Activated T-cell treated with anti-CD3 and anti-CD28 coated beads, Interleukin-2, amount 50 U/mL, for 24 hours (primary cell): Measurements from ENCODE around the gene MAMDC2.

Experiments
- DNase-seq: peaks from one replicate; pipeline ENCODE4 v3.0.0-alpha.2; 2020
- H3K27ac Mint-ChIP-seq: 2 replicates; pipeline ENCODE4 v1.8.0; 2020; ENCODE audit warnings: mild to moderate bottlenecking, mixed read lengths
- H3K27me3 Mint-ChIP-seq: 2 replicates; pipeline ENCODE4 v1.8.0; 2020; ENCODE audit warnings: mixed read lengths
- H3K36me3 Mint-ChIP-seq: 2 replicates; pipeline ENCODE4 v1.8.0; 2020; ENCODE audit warnings: low read depth, mixed read lengths
- H3K4me1 Mint-ChIP-seq: 2 replicates; pipeline ENCODE4 v1.8.0; 2020; ENCODE audit warnings: low read depth, mixed read lengths
- H3K4me3 Mint-ChIP-seq: 2 replicates; pipeline ENCODE4 v1.8.0; 2020; ENCODE audit warnings: mild to moderate bottlenecking, moderate library complexity, mixed read lengths
- H3K9me3 Mint-ChIP-seq: 2 replicates; pipeline ENCODE4 v1.8.0; 2020; ENCODE audit warnings: mixed read lengths

MAMDC2 gene

GRCh38 chr9:70066874-70067273 lies 23.2 kb downstream of the MAMDC2 start:
- peaks cover 37% of the 10 kb centered on the region for H3K27me3 Mint-ChIP-seq
- no peaks in the 10 kb centered on the region for H3K9me3 Mint-ChIP-seq
- no peak overlapping the region for H3K4me3 Mint-ChIP-seq
- H3K4me1 Mint-ChIP-seq: no peaks in the 10 kb centered on the region
- no peaks in the 10 kb centered on the region for H3K36me3 Mint-ChIP-seq
- H3K27ac Mint-ChIP-seq: no peak overlapping the region
- DNase-seq: no peak

- Mint-ChIP-seq H3K4me3 (no peak overlapping the region), H3K36me3 (no peaks in the 10 kb centered on the region), H3K27ac (no peak overlapping the region), H3K27me3 (peaks cover 19% of the 10 kb centered on the region), H3K9me3 (no peaks in the 10 kb centered on the region), H3K4me1 (no peaks in the 10 kb centered on the region)
- no peak for DNase-seq
Observed at GRCh38 chr9:70069704-70070103, 26.1 kb downstream of the MAMDC2 start.

GRCh38 chr9:70073193-70073592 lies 29.5 kb downstream of the MAMDC2 start:
- no peak for DNase-seq
- H3K9me3 Mint-ChIP-seq: no peaks in the 10 kb centered on the region
- no peak overlapping the region for H3K4me3 Mint-ChIP-seq
- no peak overlapping the region for H3K27ac Mint-ChIP-seq
- H3K36me3 Mint-ChIP-seq: no peaks in the 10 kb centered on the region
- H3K4me1 Mint-ChIP-seq: no peaks in the 10 kb centered on the region
- H3K27me3 Mint-ChIP-seq: peaks cover 4% of the 10 kb centered on the region

GRCh38 chr9:70073756-70074155 lies 30.1 kb downstream of the MAMDC2 start:
- no peak for DNase-seq
- Mint-ChIP-seq H3K36me3 (no peaks in the 10 kb centered on the region), H3K9me3 (no peaks in the 10 kb centered on the region), H3K4me3 (no peak overlapping the region), H3K27ac (no peak overlapping the region), H3K4me1 (no peaks in the 10 kb centered on the region), H3K27me3 (peaks cover 4% of the 10 kb centered on the region)

GRCh38 chr9:70076678-70077077 lies 33.0 kb downstream of the MAMDC2 start:
- no peak for DNase-seq
- Mint-ChIP-seq H3K27ac (no peak overlapping the region), H3K27me3 (peaks cover 10% of the 10 kb centered on the region), H3K4me1 (no peaks in the 10 kb centered on the region), H3K9me3 (no peaks in the 10 kb centered on the region), H3K4me3 (no peak overlapping the region), H3K36me3 (no peaks in the 10 kb centered on the region)

- no peak for DNase-seq
- H3K4me3 Mint-ChIP-seq: no peak overlapping the region
Observed at GRCh38 chr9:70079417-70080037, 35.9 kb downstream of the MAMDC2 start.

GRCh38 chr9:70080481-70081119 lies 37.0 kb downstream of the MAMDC2 start:
- no peak for DNase-seq
- H3K27me3 Mint-ChIP-seq: peaks cover 9% of the 10 kb centered on the region
- no peak overlapping the region for H3K27ac Mint-ChIP-seq
- no peaks in the 10 kb centered on the region for H3K4me1 Mint-ChIP-seq
- H3K9me3 Mint-ChIP-seq: no peaks in the 10 kb centered on the region
- no peak overlapping the region for H3K4me3 Mint-ChIP-seq
- H3K36me3 Mint-ChIP-seq: no peaks in the 10 kb centered on the region

More at GRCh38 chr9:70079417-70080037, 35.9 kb downstream of the MAMDC2 start:
- Mint-ChIP-seq H3K36me3 (no peaks in the 10 kb centered on the region), H3K27me3 (peaks cover 10% of the 10 kb centered on the region), H3K9me3 (no peaks in the 10 kb centered on the region), H3K27ac (no peak overlapping the region), H3K4me1 (no peaks in the 10 kb centered on the region)

- H3K27ac Mint-ChIP-seq: no peak overlapping the region
- no peaks in the 10 kb centered on the region for H3K36me3 Mint-ChIP-seq
- no peaks in the 10 kb centered on the region for H3K9me3 Mint-ChIP-seq
- no peaks in the 10 kb centered on the region for H3K4me1 Mint-ChIP-seq
- no peak for DNase-seq
- no peak overlapping the region for H3K4me3 Mint-ChIP-seq
- peaks cover 9% of the 10 kb centered on the region for H3K27me3 Mint-ChIP-seq
Observed at GRCh38 chr9:70081120-70081495, 37.5 kb downstream of the MAMDC2 start.

GRCh38 chr9:70083429-70083828 lies 39.8 kb downstream of the MAMDC2 start:
- Mint-ChIP-seq H3K36me3 (no peaks in the 10 kb centered on the region), H3K4me1 (no peaks in the 10 kb centered on the region), H3K9me3 (no peaks in the 10 kb centered on the region), H3K4me3 (no peak overlapping the region), H3K27me3 (peaks cover 16% of the 10 kb centered on the region), H3K27ac (no peak overlapping the region)
- DNase-seq: no peak

GRCh38 chr9:70085241-70085640 lies 41.6 kb downstream of the MAMDC2 start:
- Mint-ChIP-seq H3K4me3 (no peak overlapping the region), H3K36me3 (no peaks in the 10 kb centered on the region), H3K9me3 (no peaks in the 10 kb centered on the region), H3K27me3 (peaks cover 26% of the 10 kb centered on the region), H3K4me1 (no peaks in the 10 kb centered on the region), H3K27ac (no peak overlapping the region)
- no peak for DNase-seq

- no peaks in the 10 kb centered on the region for H3K36me3 Mint-ChIP-seq
- no peak overlapping the region for H3K4me3 Mint-ChIP-seq
- no peaks in the 10 kb centered on the region for H3K4me1 Mint-ChIP-seq
Observed at GRCh38 chr9:70091103-70091502, 47.5 kb downstream of the MAMDC2 start.

GRCh38 chr9:70091572-70091971 lies 47.9 kb downstream of the MAMDC2 start:
- Mint-ChIP-seq H3K4me3 (no peak overlapping the region), H3K9me3 (no peaks in the 10 kb centered on the region), H3K27me3 (peaks cover 18% of the 10 kb centered on the region), H3K27ac (no peak overlapping the region), H3K36me3 (no peaks in the 10 kb centered on the region), H3K4me1 (no peaks in the 10 kb centered on the region)
- no peak for DNase-seq

More at GRCh38 chr9:70091103-70091502, 47.5 kb downstream of the MAMDC2 start:
- no peaks in the 10 kb centered on the region for H3K9me3 Mint-ChIP-seq
- DNase-seq: no peak
- H3K27ac Mint-ChIP-seq: no peak overlapping the region
- H3K27me3 Mint-ChIP-seq: peaks cover 18% of the 10 kb centered on the region

- Mint-ChIP-seq H3K27me3 (peaks cover 14% of the 10 kb centered on the region), H3K36me3 (no peaks in the 10 kb centered on the region)
Observed at GRCh38 chr9:70092190-70092589, 48.5 kb downstream of the MAMDC2 start.

GRCh38 chr9:70093095-70093494 lies 49.4 kb downstream of the MAMDC2 start:
- Mint-ChIP-seq H3K9me3 (no peaks in the 10 kb centered on the region), H3K4me3 (no peak overlapping the region), H3K4me1 (no peaks in the 10 kb centered on the region), H3K27me3 (peaks cover 14% of the 10 kb centered on the region), H3K27ac (no peak overlapping the region), H3K36me3 (no peaks in the 10 kb centered on the region)
- no peak for DNase-seq

More at GRCh38 chr9:70092190-70092589, 48.5 kb downstream of the MAMDC2 start:
- Mint-ChIP-seq H3K4me1 (no peaks in the 10 kb centered on the region), H3K4me3 (no peak overlapping the region), H3K27ac (no peak overlapping the region), H3K9me3 (no peaks in the 10 kb centered on the region)
- DNase-seq: no peak

- peaks cover 12% of the 10 kb centered on the region for H3K27me3 Mint-ChIP-seq
- H3K9me3 Mint-ChIP-seq: no peaks in the 10 kb centered on the region
- no peaks in the 10 kb centered on the region for H3K36me3 Mint-ChIP-seq
- no peak for DNase-seq
- H3K27ac Mint-ChIP-seq: no peak overlapping the region
- H3K4me1 Mint-ChIP-seq: no peaks in the 10 kb centered on the region
- H3K4me3 Mint-ChIP-seq: no peak overlapping the region
Observed at GRCh38 chr9:70093944-70094343, 50.3 kb downstream of the MAMDC2 start.
